GM19351 (cell line): Measurements from ENCODE around the gene POLR3C.
A peak's percentile ranks its signal among the peaks of the same experiment; 100 is the strongest.

Source experiments
- ATAC-seq: cut with Tn5 transposase; IDR thresholded peaks from one replicate; pipeline ENCODE4 v1.9.1; 2021; ENCODE audit warnings: mild to moderate bottlenecking, moderate library complexity; ENCODE audit not compliant: unreplicated experiment

POLR3C gene

GRCh38 chr1:145868232-145868631 lies 44.2 kb downstream of the POLR3C start:
- no peak for ATAC-seq

GRCh38 chr1:145871994-145872924 lies 48.3 kb downstream of the POLR3C start:
- no peak for ATAC-seq

GRCh38 chr1:145874646-145875045 lies 50.6 kb downstream of the POLR3C start:
- ATAC-seq, result no peak

GRCh38 chr1:145877923-145878486 lies 54.0 kb downstream of the POLR3C start:
- no peak for ATAC-seq

GRCh38 chr1:145878724-145879123 lies 54.7 kb downstream of the POLR3C start:
- no peak for ATAC-seq

GRCh38 chr1:145879775-145880174 lies 55.8 kb downstream of the POLR3C start:
- no peak for ATAC-seq

- ATAC-seq, result no peak
Observed at GRCh38 chr1:145884675-145885074, 60.7 kb downstream of the POLR3C start.

GRCh38 chr1:145885738-145886287 lies 61.8 kb downstream of the POLR3C start, which contains the start of gene ANKRD35:
ANKRD35 (minus strand) TSS chr1:145885866; CDS start chr1:145885758, 108 bp downstream.
- ATAC-seq, result peak; percentile 100

GRCh38 chr1:145886390-145886789 lies 62.4 kb downstream of the POLR3C start:
- ATAC-seq, result no peak

- ATAC-seq, result no peak
Observed at GRCh38 chr1:145886816-145887215, 62.8 kb downstream of the POLR3C start.

- ATAC-seq, result no peak
Observed at GRCh38 chr1:145887631-145888030, 63.6 kb downstream of the POLR3C start.

GRCh38 chr1:145889722-145890121 lies 65.7 kb downstream of the POLR3C start:
- ATAC-seq, result no peak

GRCh38 chr1:145891143-145891542 lies 67.1 kb downstream of the POLR3C start:
- no peak for ATAC-seq

GRCh38 chr1:145891587-145892485 lies 67.8 kb downstream of the POLR3C start:
- ATAC-seq, result no peak

- no peak for ATAC-seq
Observed at GRCh38 chr1:145892486-145893087, 68.6 kb downstream of the POLR3C start.

- ATAC-seq, result no peak
Observed at GRCh38 chr1:145893306-145894055, 69.5 kb downstream of the POLR3C start.
